K562 (cell line): ENCODE data around the gene COQ8B. TPM values are rescaled to one million over a fixed set of nuclear protein-coding genes. Genes with fewer than 3 reads are reported as not detected.

Experiments
- CHD7 ChIP-seq: fragments of 200-600 bp; sonication (generic); IDR thresholded peaks from one replicate; pipeline ENCODE4 v1.6.1; 2012; ENCODE audit warnings: mild to moderate bottlenecking, low read depth, low read length, inconsistent platforms
- ZBTB8A ChIP-seq: fragments of 450-650 bp; IDR thresholded peaks from 2 replicates; pipeline ENCODE4 v1.6.1; 2018; ENCODE audit warnings: mild to moderate bottlenecking, moderate library complexity; ENCODE audit not compliant: partially characterized antibody
- ZNF592 ChIP-seq: fragments of 450-650 bp; IDR thresholded peaks from 2 replicates; pipeline ENCODE4 v1.6.1; 2017; ENCODE audit warnings: antibody characterized with exemption, mild to moderate bottlenecking
- ZNF707 ChIP-seq: fragments of 250-450 bp; sonication (Bioruptor Pico); conservative IDR thresholded peaks from 2 replicates; pipeline ENCODE4 v1.8.0; 2022; ENCODE audit warnings: inconsistent platforms, mild to moderate bottlenecking, moderate library complexity
- polyA plus RNA-seq, 8 experiments: library from polyadenylated mRNA; depleted of rRNA in 4 of 8; stranded (reverse) in 5 of 8; unstranded in 3 of 8; fragments of >200 nt; fragmentation: Nextera tagmentation in 2 of 8; fragmentation: Illumina TruSeq in 1 of 8; extraction: Ambion mirVana in 2 of 8; extraction: Trizol in 1 of 8; gene quantifications; 2 replicates each; pipeline versions ENCODE4 v1.2.1 to v1.2.3, GENCODE V29; 2011 to 2014; ENCODE audit warnings: inconsistent platforms in 1 of 8, missing spikeins in 1 of 8
- total RNA-seq, 7 experiments: library from RNA; depleted of rRNA in 6 of 7; stranded (reverse); fragments of >200 nt in 6 of 7; fragmentation: Illumina TruSeq in 2 of 7; extraction: Trizol in 2 of 7; gene quantifications; 2 replicates each; pipeline versions ENCODE4 v1.2.1 to v1.2.3, GENCODE V29; 2011 to 2021; ENCODE audit warnings: low replicate concordance in 1 of 7

Gene COQ8B
- total and polyA plus RNA-seq, 9 of the 15 experiments (the other 6 are each of a cell fraction or from before 2014, with no cell fraction given), result 0.41 to 32.3 (median 12.9) TPM

DNA sequence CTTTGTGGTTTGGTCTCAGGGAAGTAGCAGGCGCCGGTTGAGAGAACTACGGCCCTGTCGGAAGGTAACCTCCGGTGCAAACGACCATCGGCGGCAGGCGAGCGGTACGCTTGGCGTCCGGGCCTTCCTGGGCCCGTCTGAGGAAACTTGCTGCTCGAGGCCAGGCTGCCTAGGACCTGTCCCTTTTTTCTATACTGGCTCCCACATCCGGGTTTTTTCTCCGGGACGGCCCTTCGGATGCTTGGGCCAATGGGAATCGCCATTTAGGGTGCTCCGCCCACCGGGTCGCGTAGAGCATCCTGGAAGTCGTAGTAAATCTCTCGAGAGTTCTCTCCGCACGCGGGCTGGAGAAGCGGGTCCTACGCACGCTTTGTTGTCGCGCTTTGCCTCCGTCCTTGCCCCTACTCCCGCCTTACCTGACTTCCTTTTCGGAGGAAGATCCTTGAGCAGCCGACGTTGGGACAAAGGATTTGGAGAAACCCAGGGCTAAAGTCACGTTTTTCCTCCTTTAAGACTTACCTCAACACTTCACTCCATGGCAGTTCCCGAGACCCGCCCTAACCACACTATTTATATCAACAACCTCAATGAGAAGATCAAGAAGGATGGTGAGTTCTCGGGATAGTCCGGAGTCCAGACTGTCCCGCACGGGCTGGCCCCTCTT, 34.3 kb upstream of the COQ8B start, which contains the start of gene SNRPA (continued):
- no peak for TF ChIP-seq CHD7
- TF ChIP-seq ZBTB8A, result no peak
- peak; percentile 56; the same call in 1 of the 2 replicates for TF ChIP-seq ZNF592
- no peak for TF ChIP-seq ZNF707
